HT1080 (cell line): ENCODE measurements around the gene STS. TPM values are rescaled to one million over a fixed set of nuclear protein-coding genes. Genes with fewer than 3 reads are reported as not detected.
"Not testable (repeated sequence)": the region's sequence is repeated elsewhere in the genome, so short reads cannot be mapped to it uniquely, and the experiment has no call there.

Experiments used
- DNase-seq: peaks from one replicate; pipeline ENCODE4 v3.0.0-alpha.2; 2015; ENCODE audit warnings: low read depth
- small RNA-seq: library from RNA; depleted of rRNA; stranded (forward); fragments of <200 nt; gene quantifications from one replicate; pipeline ENCODE3, GENCODE V24; 2014
- total RNA-seq: library from RNA; depleted of rRNA; stranded (reverse); fragments of >200 nt; shearing (Covaris generic); gene quantifications from 2 replicates; pipeline ENCODE4 v1.2.3, GENCODE V29; 2014; rRNA removed

The STS gene
- total RNA-seq, 1 experiment from 2014 or later = 2.9 TPM

- DNase-seq = not testable (repeated sequence)
These were observed 31.3 kb downstream of the STS start for GRCh38 chrX:7178859-7179258.

GRCh38 chrX:7179446-7179845 lies 31.9 kb downstream of the STS start:
- no peak for DNase-seq

- DNase-seq = no peak
These were observed 37.3 kb downstream of the STS start for GRCh38 chrX:7184816-7185215.

GRCh38 chrX:7188672-7189071 lies 41.2 kb downstream of the STS start:
- DNase-seq = no peak

GRCh38 chrX:7190157-7190556 lies 42.6 kb downstream of the STS start:
- DNase-seq = no peak

- no peak for DNase-seq
These were observed 44.2 kb downstream of the STS start for GRCh38 chrX:7191681-7192110.

- DNase-seq = no peak
These were observed 45.4 kb downstream of the STS start for GRCh38 chrX:7192871-7193270.

GRCh38 chrX:7194606-7195005 lies 47.1 kb downstream of the STS start:
- no peak for DNase-seq

Small RNAs within 50 kb of the gene (small RNA-seq; reads per million reads assigned to genes)
- gene MIR4767 = not detected

Other genes with a start within 250 kb of the STS start
- gene PUDP, start 441 bp downstream of the STS start, total RNA-seq = 12.0 and 16.2 TPM in 2 replicates